ENCODE data around the gene CCDC112.

GRCh38 chr5:115296124-115297022 lies at the start of gene CCDC112:
- TF ChIP-seq CTCF (IDR thresholded peaks at IDR 0.05) (peak in 1 of 6 experiments; percentile 28), POLR2A (IDR thresholded peaks at IDR 0.05) (peak; percentile 77 to 78)
